OCI-LY1 (cell line): Measurements from ENCODE around the gene LGR5.

Experiments used
- CTCF ChIP-seq: fragments of 200-600 bp; sonication (generic), shearing (Covaris generic); IDR thresholded peaks from 2 replicates; pipeline ENCODE4 v1.5.1; 2017; ENCODE audit warnings: mild to moderate bottlenecking, antibody characterized with exemption, low read length, moderate library complexity, mixed read lengths
- EZH2 ChIP-seq: fragments of 200-600 bp; sonication (generic), shearing (Covaris generic); IDR thresholded peaks from 2 replicates; pipeline ENCODE4 v1.8.0; 2017; ENCODE audit warnings: borderline replicate concordance, mixed run types, mild to moderate bottlenecking, antibody characterized with exemption, low read length, moderate library complexity, mixed read lengths

GRCh38 chr12:71592841-71593240 lies 153.2 kb downstream of the LGR5 start:
- TF ChIP-seq CTCF (no peak), EZH2 (no peak)
